Tibial nerve (tissue), 4 donors: ENCODE measurements around the gene RGSL1. TPM values are rescaled to one million over a fixed set of nuclear protein-coding genes. Genes with fewer than 3 reads are reported as not detected.

Source experiments
- DNase-seq, 2 donors: peaks; one replicate each; pipeline ENCODE4 v3.0.0-alpha.2; 2019; ENCODE audit warnings: low spot score in 2 of 2
- H3K27ac ChIP-seq, 4 donors: fragments of 200-600 bp; sonication (generic) in 3 of 4; one replicate each; pipeline ENCODE4 v1.5.1; 2017 to 2019; ENCODE audit warnings: mild to moderate bottlenecking in 1 of 4
- H3K27me3 ChIP-seq, 2 donors: fragments of 200-600 bp; sonication (generic) in 1 of 2; one replicate each; pipeline versions ENCODE4 v1.5.1 to v1.6.0; 2017 to 2019
- H3K36me3 ChIP-seq, 3 donors: fragments of 200-600 bp; sonication (generic); one replicate each; pipeline ENCODE4 v1.5.1; 2018 to 2019
- H3K4me1 ChIP-seq, 4 donors: fragments of 200-600 bp; sonication (generic) in 3 of 4; one replicate each; pipeline ENCODE4 v1.5.1; 2017 to 2019
- H3K4me3 ChIP-seq, 4 donors: fragments of 200-600 bp; sonication (generic) in 3 of 4; one replicate each; pipeline ENCODE4 v1.5.1; 2017 to 2019; ENCODE audit warnings: mild to moderate bottlenecking in 1 of 4, moderate library complexity in 1 of 4
- H3K9me3 ChIP-seq, 4 donors: fragments of 200-600 bp; sonication (generic) in 3 of 4; one replicate each; pipeline ENCODE4 v1.5.1; 2017 to 2019
- CTCF ChIP-seq, 5 experiments: fragments of 200-600 bp in 3 of 5; fragments of 450-650 bp in 2 of 5; sonication (generic) in 3 of 5; IDR thresholded peaks; one replicate each; pipeline ENCODE4 v1.5.1; 2016 to 2019; ENCODE audit warnings: antibody characterized with exemption in 5 of 5, mild to moderate bottlenecking in 3 of 5, moderate library complexity in 2 of 5
- EP300 ChIP-seq, 2 donors: sonication (generic); formaldehyde crosslinking; IDR thresholded peaks; one replicate each; pipeline ENCODE4 v1.6.1; 2017; ENCODE audit warnings: antibody characterized with exemption in 2 of 2, mild to moderate bottlenecking in 1 of 2
- POLR2A ChIP-seq, 2 donors: fragments of 450-650 bp; IDR thresholded peaks; one replicate each; pipeline ENCODE4 v1.6.1; 2017; ENCODE audit warnings: antibody characterized with exemption in 2 of 2, mild to moderate bottlenecking in 2 of 2, moderate library complexity in 2 of 2
- WGBS, 2 donors: methylation state at CpG; one replicate each; pipeline ENCODE4 v1.1.5; 2018; 5-methylcytosine and 5-hydroxymethylcytosine counted together
- total RNA-seq, 4 donors: library from RNA; depleted of rRNA; stranded (reverse); fragments of >200 nt; gene quantifications; one replicate each; pipeline ENCODE4 v1.1.0, GENCODE V29; 2016

Gene RGSL1
- total RNA-seq, 4 donors from 2014 or later = not detected

- Histone ChIP-seq H3K27me3 (no peaks in the 10 kb centered on the region), H3K4me3 (no peak overlapping the region), H3K9me3 (no peaks in the 10 kb centered on the region), H3K4me1 (no peaks in the 10 kb centered on the region), H3K36me3 (no peaks in the 10 kb centered on the region), H3K27ac (no peak overlapping the region)
- TF ChIP-seq EP300 (IDR thresholded peaks at IDR 0.05) = no peak
- TF ChIP-seq CTCF (IDR thresholded peaks at IDR 0.05) = no peak
- no peak for TF ChIP-seq POLR2A (IDR thresholded peaks at IDR 0.05)
- DNase-seq = no peak
These were observed 45.1 kb downstream of the RGSL1 start for GRCh38 chr1:182495002-182495401.

- no peaks in the 10 kb centered on the region for H3K9me3 ChIP-seq
- no peaks in the 10 kb centered on the region for H3K27me3 ChIP-seq
- no peak overlapping the region for H3K27ac ChIP-seq
- no peak overlapping the region for H3K4me3 ChIP-seq
- TF ChIP-seq CTCF (IDR thresholded peaks at IDR 0.05) (no peak), EP300 (IDR thresholded peaks at IDR 0.05) (no peak), POLR2A (IDR thresholded peaks at IDR 0.05) (no peak)
- H3K4me1 ChIP-seq = no peaks in the 10 kb centered on the region
- no peak for DNase-seq
- no peaks in the 10 kb centered on the region for H3K36me3 ChIP-seq
These were observed 45.7 kb downstream of the RGSL1 start for GRCh38 chr1:182495693-182496092.

GRCh38 chr1:182507685-182508084 is 57.7 kb downstream of the RGSL1 start:
- H3K4me3 ChIP-seq = no peak overlapping the region
- peaks cover 0 to 18% (median 2%) of the 10 kb centered on the region in 4 donors for H3K9me3 ChIP-seq
- H3K27me3 ChIP-seq = no peaks in the 10 kb centered on the region
- WGBS, 2 donors = 26 to 31% methylated on average over 3 of the region's 3 CpGs
- TF ChIP-seq POLR2A (IDR thresholded peaks at IDR 0.05) (no peak), EP300 (IDR thresholded peaks at IDR 0.05) (no peak), CTCF (IDR thresholded peaks at IDR 0.05) (no peak)
- H3K27ac ChIP-seq = no peak overlapping the region
- no peaks in the 10 kb centered on the region for H3K36me3 ChIP-seq
- no peak for DNase-seq
- H3K4me1 ChIP-seq = no peaks in the 10 kb centered on the region

- peaks cover 0 to 37% (median 0%) of the 10 kb centered on the region in 4 donors for H3K9me3 ChIP-seq
- H3K4me3 ChIP-seq = no peak overlapping the region
- no peaks in the 10 kb centered on the region for H3K36me3 ChIP-seq
- H3K27me3 ChIP-seq = no peaks in the 10 kb centered on the region
- TF ChIP-seq EP300 (IDR thresholded peaks at IDR 0.05) (no peak), POLR2A (IDR thresholded peaks at IDR 0.05) (no peak), CTCF (IDR thresholded peaks at IDR 0.05) (no peak)
- WGBS, 2 donors = 82 to 91% methylated on average over 16 to 17 of the region's 17 CpGs
- H3K27ac ChIP-seq = no peak overlapping the region
- DNase-seq = no peak
- H3K4me1 ChIP-seq = no peaks in the 10 kb centered on the region
These were observed 65.6 kb downstream of the RGSL1 start for GRCh38 chr1:182515556-182515955.

GRCh38 chr1:182520736-182521135 is 70.8 kb downstream of the RGSL1 start:
- H3K27ac ChIP-seq = no peak overlapping the region
- no peak for DNase-seq
- H3K4me3 ChIP-seq = no peak overlapping the region
- H3K27me3 ChIP-seq = no peaks in the 10 kb centered on the region
- no peak for TF ChIP-seq POLR2A (IDR thresholded peaks at IDR 0.05)
- TF ChIP-seq EP300 (IDR thresholded peaks at IDR 0.05) = no peak
- no peak for TF ChIP-seq CTCF (IDR thresholded peaks at IDR 0.05)
- H3K4me1 ChIP-seq = no peaks in the 10 kb centered on the region
- peaks cover 0 to 47% (median 7%) of the 10 kb centered on the region in 4 donors for H3K9me3 ChIP-seq
- no peaks in the 10 kb centered on the region for H3K36me3 ChIP-seq
